ENCODE results near the gene ADORA1.

Gene ADORA1

GRCh38 chr1:203095061-203095690 lies 32.4 kb upstream of the ADORA1 start:
- DNase-seq = no peak

- no peak for DNase-seq
Measured at GRCh38 chr1:203096566-203096965, 31.0 kb upstream of the ADORA1 start.

- no peak for DNase-seq
Measured at GRCh38 chr1:203097001-203097400, 30.5 kb upstream of the ADORA1 start.

GRCh38 chr1:203098445-203098844 lies 29.1 kb upstream of the ADORA1 start:
- DNase-seq = no peak

GRCh38 chr1:203098914-203099520 lies 28.5 kb upstream of the ADORA1 start:
- DNase-seq = no peak

- DNase-seq = no peak
Measured at GRCh38 chr1:203099805-203100515, 27.6 kb upstream of the ADORA1 start.

GRCh38 chr1:203100516-203100869 lies 27.0 kb upstream of the ADORA1 start:
- DNase-seq = no peak

GRCh38 chr1:203101813-203102634 lies 25.5 kb upstream of the ADORA1 start:
- DNase-seq = no peak

- DNase-seq = no peak
Measured at GRCh38 chr1:203103216-203103615, 24.3 kb upstream of the ADORA1 start.

GRCh38 chr1:203103829-203104495 lies 23.6 kb upstream of the ADORA1 start:
- DNase-seq = no peak

GRCh38 chr1:203104789-203105390 lies 22.6 kb upstream of the ADORA1 start:
- DNase-seq = no peak

GRCh38 chr1:203112475-203112874 lies 15.1 kb upstream of the ADORA1 start:
- DNase-seq = no peak

GRCh38 chr1:203113308-203113707 lies 14.2 kb upstream of the ADORA1 start:
- no peak for DNase-seq

- no peak for DNase-seq
Measured at GRCh38 chr1:203114202-203114601, 13.3 kb upstream of the ADORA1 start.

- DNase-seq = no peak
Measured at GRCh38 chr1:203116091-203116820, 11.3 kb upstream of the ADORA1 start.

GRCh38 chr1:203117611-203118575 lies 9.6 kb upstream of the ADORA1 start:
- DNase-seq = peak in 1 of 2 experiments; percentile 15

GRCh38 chr1:203120325-203121153 lies 7.0 kb upstream of the ADORA1 start:
- DNase-seq = no peak

- no peak for DNase-seq
Measured at GRCh38 chr1:203121186-203122015, 6.1 kb upstream of the ADORA1 start.

- no peak for DNase-seq
Measured at GRCh38 chr1:203122159-203122558, 5.4 kb upstream of the ADORA1 start.

All from stimulated activated CD4-positive, alpha-beta T cell treated with anti-CD3 and anti-CD28 coated beads, Interleukin-4, amount 100 ng/mL, for 4 hours (primary cell).